PC-3 (cell line): Measurements from ENCODE around the gene TBC1D21. TPM values are rescaled to one million over a fixed set of nuclear protein-coding genes. Genes with fewer than 3 reads are reported as not detected.

ENCODE experiments used
- ATAC-seq: fragments of 200-7000 bp; cut with Tn5 transposase; 2 replicates; pipeline ENCODE4 v1.9.1; 2020; ENCODE audit warnings: mild to moderate bottlenecking, moderate library complexity
- BruUV-seq: library from RNA; stranded (reverse); fragments of 400-500 nt; replicated peaks from 2 replicates; lab custom pipeline; 2021; lab: Mats Ljungman, UMichigan
- CTCF ChIA-PET: fragments of 300-600 bp; sonication (Branson Sonifier 250); formaldehyde crosslinking; loops from one replicate; lab custom pipeline; 2022; ENCODE audit warnings: antibody characterized with exemption; lab: Charles Lee
- POLR2A ChIA-PET: fragments of 300-600 bp; sonication (Branson Sonifier 250); formaldehyde crosslinking; loops from one replicate; lab custom pipeline; 2022; ENCODE audit warnings: antibody characterized with exemption; ENCODE audit not compliant: unreplicated experiment; lab: Charles Lee
- DNase-seq: peaks from one replicate; pipeline ENCODE4 v3.0.0-alpha.2; 2015
- H2AFZ ChIP-seq: fragments of 300-600 bp; sonication (generic); 2 replicates; pipeline ENCODE4 v1.6.0; 2016; ENCODE audit warnings: antibody characterized with exemption, low read length
- H3F3A ChIP-seq: fragments of 300-600 bp; sonication (generic); one replicate; pipeline ENCODE4 v1.6.0; 2017; ENCODE audit warnings: antibody characterized with exemption, low read length, control low read depth, mild to moderate bottlenecking; ENCODE audit not compliant: unreplicated experiment
- H3K27ac ChIP-seq: fragments of 300-600 bp; sonication (generic); 2 replicates; pipeline ENCODE4 v1.5.1; 2016; ENCODE audit warnings: mild to moderate bottlenecking, low read length
- H3K27me3 ChIP-seq: fragments of 300-600 bp; sonication (generic); 2 replicates; pipeline ENCODE4 v1.6.1; 2016; ENCODE audit warnings: low read length, mixed read lengths
- H3K36me3 ChIP-seq: fragments of 300-600 bp; sonication (generic); 2 replicates; pipeline ENCODE4 v1.6.1; 2016; ENCODE audit warnings: low read depth, mixed run types, low read length, mixed read lengths
- H3K4me1 ChIP-seq: fragments of 300-600 bp; sonication (generic); 2 replicates; pipeline ENCODE4 v1.5.1; 2016; ENCODE audit warnings: low read length; ENCODE audit not compliant: insufficient read depth
- H3K4me2 ChIP-seq: fragments of 300-600 bp; sonication (generic); 2 replicates; pipeline ENCODE4 v1.6.0; 2016; ENCODE audit warnings: low read length
- H3K4me3 ChIP-seq: fragments of 300-600 bp; sonication (generic); 2 replicates; pipeline ENCODE4 v1.5.1; 2016; ENCODE audit warnings: mild to moderate bottlenecking, low read length, mixed read lengths
- H3K79me2 ChIP-seq: fragments of 300-600 bp; sonication (generic); 2 replicates; pipeline ENCODE4 v1.6.1; 2017; ENCODE audit warnings: low read length, mixed read lengths
- H3K9ac ChIP-seq: fragments of 300-600 bp; sonication (generic); 2 replicates; pipeline ENCODE4 v1.6.0; 2016; ENCODE audit warnings: mild to moderate bottlenecking, low read length
- H3K9me2 ChIP-seq: fragments of 300-600 bp; sonication (generic); replicated peaks from 2 replicates; pipeline ENCODE4 v1.6.1; 2016; ENCODE audit warnings: mixed run types, low read length, mixed read lengths
- H3K9me3 ChIP-seq: fragments of 300-600 bp; sonication (generic); 2 replicates; pipeline ENCODE4 v1.6.1; 2016; ENCODE audit warnings: low read length, mixed read lengths
- H4K20me1 ChIP-seq: fragments of 300-600 bp; sonication (generic); 2 replicates; pipeline ENCODE4 v1.6.1; 2016; ENCODE audit warnings: low read length, mixed read lengths
- CTCF ChIP-seq: fragments of 300-600 bp; sonication (generic); conservative IDR thresholded peaks from 2 replicates; pipeline ENCODE4 v1.5.1; 2017; ENCODE audit warnings: antibody characterized with exemption, low read depth, mild to moderate bottlenecking, low read length
- EZH2 ChIP-seq: fragments of 300-600 bp; sonication (generic); IDR thresholded peaks from one replicate; pipeline ENCODE4 v1.6.1; 2017; ENCODE audit warnings: antibody characterized with exemption, mild to moderate bottlenecking, low read length; ENCODE audit not compliant: unreplicated experiment
- EZH2phosphoT487 ChIP-seq: fragments of 300-600 bp; sonication (generic); IDR thresholded peaks from 2 replicates; pipeline ENCODE4 v1.6.1; 2018; ENCODE audit warnings: mild to moderate bottlenecking, antibody characterized with exemption, low read length, borderline replicate concordance
- intact Hi-C: fragments of 100-400 bp; cut with micrococcal nuclease; formaldehyde crosslinking; loops from 2 replicates; pipeline ENCODE4 v1.9.0; 2023
- total RNA-seq: library from RNA; depleted of rRNA; stranded (reverse); fragments of >200 nt; gene quantifications from 2 replicates; pipeline ENCODE4 v1.2.3, GENCODE V29; 2014

The TBC1D21 gene
- total RNA-seq, 1 experiment from 2014 or later: not detected

GRCh38 chr15:73892446-73893226, 19.3 kb downstream of the TBC1D21 start:
- Histone ChIP-seq H3K79me2 (no peaks in the 10 kb centered on the region), H3K27ac (no peak overlapping the region), H3K9me2 (no peaks in the 10 kb centered on the region), H4K20me1 (no peaks in the 10 kb centered on the region), H3K4me3 (no peak overlapping the region), H3K4me1 (peaks cover 12% of the 10 kb centered on the region), H3K9ac (no peak overlapping the region), H3F3A (no peaks in the 10 kb centered on the region), H3K36me3 (no peaks in the 10 kb centered on the region), H3K4me2 (no peak overlapping the region), H3K27me3 (no peaks in the 10 kb centered on the region), H3K9me3 (no peaks in the 10 kb centered on the region), H2AFZ (no peak overlapping the region)
- ChIA-PET CTCF (no interaction called here), POLR2A (no interaction called here)
- ATAC-seq: no peak
- no peak for TF ChIP-seq EZH2phosphoT487
- no peak for TF ChIP-seq EZH2
- TF ChIP-seq CTCF: no peak
- no peak for DNase-seq
- intact Hi-C loops: no loop called here
- BruUV-seq: no TSS peak

- TF ChIP-seq EZH2 (no peak), EZH2phosphoT487 (no peak), CTCF (no peak)
- POLR2A ChIA-PET: no interaction called here
- Histone ChIP-seq H3K9me2 (no peaks in the 10 kb centered on the region), H3K79me2 (no peaks in the 10 kb centered on the region), H3K27ac (no peak overlapping the region), H3F3A (no peaks in the 10 kb centered on the region), H3K9ac (no peak overlapping the region), H2AFZ (no peak overlapping the region), H3K4me3 (no peak overlapping the region), H3K9me3 (no peaks in the 10 kb centered on the region), H3K4me2 (no peak overlapping the region), H3K27me3 (no peaks in the 10 kb centered on the region), H4K20me1 (no peaks in the 10 kb centered on the region), H3K36me3 (no peaks in the 10 kb centered on the region), H3K4me1 (peaks cover 19% of the 10 kb centered on the region)
- BruUV-seq: no TSS peak
- DNase-seq: no peak
- CTCF ChIA-PET: no interaction called here
- intact Hi-C loops: no loop called here
- ATAC-seq: no peak
Measured at GRCh38 chr15:73894133-73894814, 20.9 kb downstream of the TBC1D21 start.
